ENCODE results near the gene FRZB. TPM values are rescaled to one million over a fixed set of nuclear protein-coding genes. Genes with fewer than 3 reads are reported as not detected.

FRZB gene, protein sequence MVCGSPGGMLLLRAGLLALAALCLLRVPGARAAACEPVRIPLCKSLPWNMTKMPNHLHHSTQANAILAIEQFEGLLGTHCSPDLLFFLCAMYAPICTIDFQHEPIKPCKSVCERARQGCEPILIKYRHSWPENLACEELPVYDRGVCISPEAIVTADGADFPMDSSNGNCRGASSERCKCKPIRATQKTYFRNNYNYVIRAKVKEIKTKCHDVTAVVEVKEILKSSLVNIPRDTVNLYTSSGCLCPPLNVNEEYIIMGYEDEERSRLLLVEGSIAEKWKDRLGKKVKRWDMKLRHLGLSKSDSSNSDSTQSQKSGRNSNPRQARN
- total RNA-seq (2.0 and 5.6 TPM in 2 replicates), polyA plus RNA-seq (1.4 and 1.5 TPM in 2 replicates), polyA minus RNA-seq (ENCODE audit: low replicate concordance) (0.35 TPM in 1 of 2 replicates, not detected in the other)
- polyA plus RNA-seq (2012), result 0.93 and 1.1 TPM in 2 replicates

DNA sequence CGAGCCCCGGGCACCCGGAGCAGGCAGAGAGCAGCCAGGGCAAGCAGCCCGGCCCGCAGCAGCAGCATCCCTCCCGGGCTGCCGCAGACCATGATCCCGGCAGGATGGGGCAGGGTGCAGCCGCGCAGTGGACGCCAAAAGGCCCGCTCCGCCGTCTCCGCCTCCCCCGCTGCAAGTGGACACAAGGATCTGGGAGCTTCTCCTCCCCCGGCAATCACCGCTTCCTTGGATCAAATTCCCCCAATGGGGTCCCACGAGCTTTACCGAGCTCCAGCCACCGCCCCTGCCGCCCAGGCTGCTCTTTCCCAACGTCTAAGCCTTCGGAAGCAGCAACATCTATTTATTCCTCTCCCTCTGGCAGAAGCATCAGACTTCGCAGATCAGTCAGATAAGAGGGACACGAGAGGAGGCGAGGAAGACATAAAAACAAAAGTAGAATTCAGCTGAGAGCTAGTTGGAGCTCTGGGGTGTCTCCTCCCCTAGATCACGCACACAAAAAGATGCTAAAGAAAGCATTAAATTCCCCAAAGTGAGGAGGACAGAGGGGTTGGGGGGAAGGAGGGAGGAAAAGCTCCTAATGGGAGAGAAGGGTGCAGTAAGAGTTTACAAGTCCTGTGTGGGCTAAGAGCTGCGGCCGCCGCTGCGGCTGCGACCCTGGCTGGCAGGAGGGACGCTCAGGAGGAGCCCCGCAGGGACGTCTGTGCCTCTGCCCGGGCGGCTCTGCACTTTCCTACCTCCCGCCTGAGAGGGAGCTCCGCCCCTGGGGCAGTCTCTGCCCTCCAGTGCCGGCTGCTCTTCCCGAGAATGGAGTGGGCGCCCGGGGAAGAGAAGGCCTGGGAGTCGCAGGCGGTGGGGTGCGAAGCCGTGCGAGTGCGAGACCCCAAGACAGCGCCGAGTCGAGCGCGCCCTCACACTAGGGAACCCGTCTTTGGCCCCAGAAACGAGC is at the start of gene FRZB:
Gene FRZB (minus strand): TSS at position 177 of the 946 bp plus-strand sequence. CDS start 85 bp downstream, at position 92.
- no peak for TF ChIP-seq EZH2 (IDR thresholded peaks at IDR 0.05; ENCODE audit: low read length, missing control alignments)
- TF ChIP-seq, protein P1, sequence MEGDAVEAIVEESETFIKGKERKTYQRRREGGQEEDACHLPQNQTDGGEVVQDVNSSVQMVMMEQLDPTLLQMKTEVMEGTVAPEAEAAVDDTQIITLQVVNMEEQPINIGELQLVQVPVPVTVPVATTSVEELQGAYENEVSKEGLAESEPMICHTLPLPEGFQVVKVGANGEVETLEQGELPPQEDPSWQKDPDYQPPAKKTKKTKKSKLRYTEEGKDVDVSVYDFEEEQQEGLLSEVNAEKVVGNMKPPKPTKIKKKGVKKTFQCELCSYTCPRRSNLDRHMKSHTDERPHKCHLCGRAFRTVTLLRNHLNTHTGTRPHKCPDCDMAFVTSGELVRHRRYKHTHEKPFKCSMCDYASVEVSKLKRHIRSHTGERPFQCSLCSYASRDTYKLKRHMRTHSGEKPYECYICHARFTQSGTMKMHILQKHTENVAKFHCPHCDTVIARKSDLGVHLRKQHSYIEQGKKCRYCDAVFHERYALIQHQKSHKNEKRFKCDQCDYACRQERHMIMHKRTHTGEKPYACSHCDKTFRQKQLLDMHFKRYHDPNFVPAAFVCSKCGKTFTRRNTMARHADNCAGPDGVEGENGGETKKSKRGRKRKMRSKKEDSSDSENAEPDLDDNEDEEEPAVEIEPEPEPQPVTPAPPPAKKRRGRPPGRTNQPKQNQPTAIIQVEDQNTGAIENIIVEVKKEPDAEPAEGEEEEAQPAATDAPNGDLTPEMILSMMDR (conservative IDR thresholded peaks at IDR 0.05 in 1 of 2, IDR thresholded peaks at IDR 0.05 in 1 of 2; ENCODE audit: low read depth in 1 of 2, low read length in 2 of 2), result no peak
- Histone ChIP-seq H3K9me3 (ENCODE audit: control insufficient read depth, insufficient read depth, low read depth, low read length) (no peaks in the 10 kb centered on the region), H3K4me3 (replicated peaks in 1 of 4; ENCODE audit: control extremely low read depth in 1 of 4, insufficient read depth in 1 of 4, low read depth in 3 of 4, low read length in 4 of 4) (peak within 1 kb of the TSS; percentile 51 to 67 (median 66)), H3K27ac (ENCODE audit: insufficient read depth, low read length) (no peak within 1 kb of the TSS), H4K20me1 (ENCODE audit: control insufficient read depth, extremely low read depth, insufficient read depth, low read length) (no peaks in the 10 kb centered on the region), H3K36me3 (ENCODE audit: control insufficient read depth, insufficient read depth, low read length) (no peaks in the 10 kb centered on the region), H3K4me2 (ENCODE audit: extremely low read depth, insufficient read depth, low read length) (peak within 1 kb of the TSS; percentile 93), H2AFZ (ENCODE audit: low read length) (peak within 1 kb of the TSS; percentile 95), H3K27me3 (ENCODE audit: control insufficient read depth, insufficient read depth, low read length) (no peaks in the 10 kb centered on the region), H3K9ac (ENCODE audit: insufficient read depth, low read length) (peak within 1 kb of the TSS; percentile 31), H3K79me2 (ENCODE audit: control insufficient read depth, insufficient read depth, low read length) (no peaks in the 10 kb centered on the region), H3K4me1 (ENCODE audit: control insufficient read depth, extremely low read depth, insufficient read depth, low read length) (no peaks in the 10 kb centered on the region)
- peak; percentile 76 to 84 for DNase-seq (ENCODE audit: low read depth in 2 of 2)

DNA sequence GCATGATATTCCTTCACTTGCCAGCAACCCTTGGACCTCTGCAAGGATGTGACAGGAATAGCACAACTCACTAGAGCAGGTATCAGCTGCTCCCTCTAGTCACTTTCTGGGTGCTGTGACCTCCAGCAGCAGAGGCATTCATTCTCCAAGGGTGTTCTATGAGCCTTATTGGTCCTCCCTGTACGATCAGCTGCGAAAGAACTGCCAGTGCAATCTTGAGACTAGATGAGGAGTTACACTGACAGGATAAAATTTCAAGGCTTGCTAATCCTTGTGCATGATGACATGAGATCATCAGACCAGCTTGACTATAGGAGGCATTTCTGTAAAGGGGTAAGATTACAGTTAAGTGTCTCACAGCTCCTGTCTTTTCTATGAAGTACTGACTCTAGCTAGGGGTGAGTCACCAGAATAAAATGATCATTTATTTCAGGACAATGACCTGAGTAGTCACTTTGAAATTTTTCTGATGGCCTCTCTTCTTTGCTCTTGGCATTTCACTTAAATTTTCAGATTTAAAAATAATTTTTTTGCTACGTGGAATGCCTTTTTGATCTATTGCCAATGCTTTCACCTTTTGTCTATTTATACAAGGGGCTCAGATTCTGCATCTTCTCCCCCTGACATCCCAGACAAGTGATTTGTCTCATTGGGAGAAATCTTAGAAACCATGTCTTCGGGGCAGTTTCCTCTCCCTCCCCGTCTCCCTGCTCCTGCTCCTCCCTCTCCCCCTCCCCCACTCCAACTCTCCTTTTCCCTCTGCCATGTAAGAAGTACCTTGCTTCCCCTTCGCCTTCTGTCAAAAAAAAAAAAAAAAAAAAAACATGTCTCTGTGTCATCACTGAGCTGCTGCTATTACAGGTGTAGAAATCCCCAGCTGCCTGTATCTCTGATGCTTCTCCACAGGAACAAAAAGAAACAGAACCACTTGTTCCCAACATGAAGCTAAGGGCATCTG is 49.2 kb upstream of the FRZB start:
- peak overlapping the region; percentile 14 for H3K27ac ChIP-seq (ENCODE audit: insufficient read depth, low read length)
- TF ChIP-seq, protein P1 (conservative IDR thresholded peaks at IDR 0.05 in 1 of 2, IDR thresholded peaks at IDR 0.05 in 1 of 2; ENCODE audit: low read depth in 1 of 2, low read length in 2 of 2), result peak in 1 of 2 donors; percentile 12
- no peak for TF ChIP-seq EZH2 (IDR thresholded peaks at IDR 0.05; ENCODE audit: low read length, missing control alignments)
- H3K4me2 ChIP-seq (ENCODE audit: extremely low read depth, insufficient read depth, low read length), result no peak overlapping the region

More for the DNA sequence above, 49.2 kb upstream of the FRZB start:
- Histone ChIP-seq H3K4me3 (replicated peaks in 1 of 4; ENCODE audit: control extremely low read depth in 1 of 4, insufficient read depth in 1 of 4, low read depth in 3 of 4, low read length in 4 of 4) (no peak overlapping the region), H3K9me3 (ENCODE audit: control insufficient read depth, insufficient read depth, low read depth, low read length) (no peaks in the 10 kb centered on the region), H2AFZ (ENCODE audit: low read length) (no peak overlapping the region), H3K36me3 (ENCODE audit: control insufficient read depth, insufficient read depth, low read length) (peaks cover 1% of the 10 kb centered on the region), H4K20me1 (ENCODE audit: control insufficient read depth, extremely low read depth, insufficient read depth, low read length) (no peaks in the 10 kb centered on the region), H3K4me1 (ENCODE audit: control insufficient read depth, extremely low read depth, insufficient read depth, low read length) (peaks cover 3% of the 10 kb centered on the region), H3K79me2 (ENCODE audit: control insufficient read depth, insufficient read depth, low read length) (no peaks in the 10 kb centered on the region), H3K9ac (ENCODE audit: insufficient read depth, low read length) (no peak overlapping the region), H3K27me3 (ENCODE audit: control insufficient read depth, insufficient read depth, low read length) (no peaks in the 10 kb centered on the region)
- DNase-seq (ENCODE audit: low read depth in 2 of 2), result peak; percentile 79 to 94
